HuH-7.5 (cell line): Measurements from ENCODE around the gene DACH1.

Experiments used
- DNase-seq: peaks from one replicate; pipeline ENCODE4 v3.0.0; 2011; ENCODE audit warnings: low spot score

DACH1 gene

GRCh38 chr13:71394176-71394575 lies 472.8 kb downstream of the DACH1 start:
- DNase-seq: no peak
